Hippocampal formation (tissue), 2 donors: ENCODE data around the gene SCYL1.
"Not testable (repeated sequence)": the region's sequence is repeated elsewhere in the genome, so short reads cannot be mapped to it uniquely, and the experiment has no call there.

Experiments used
- DNase-seq, 2 donors: peaks; one replicate each; lab custom pipeline; 2025; lab: John Stamatoyannopoulos, UW

Gene SCYL1

DNA sequence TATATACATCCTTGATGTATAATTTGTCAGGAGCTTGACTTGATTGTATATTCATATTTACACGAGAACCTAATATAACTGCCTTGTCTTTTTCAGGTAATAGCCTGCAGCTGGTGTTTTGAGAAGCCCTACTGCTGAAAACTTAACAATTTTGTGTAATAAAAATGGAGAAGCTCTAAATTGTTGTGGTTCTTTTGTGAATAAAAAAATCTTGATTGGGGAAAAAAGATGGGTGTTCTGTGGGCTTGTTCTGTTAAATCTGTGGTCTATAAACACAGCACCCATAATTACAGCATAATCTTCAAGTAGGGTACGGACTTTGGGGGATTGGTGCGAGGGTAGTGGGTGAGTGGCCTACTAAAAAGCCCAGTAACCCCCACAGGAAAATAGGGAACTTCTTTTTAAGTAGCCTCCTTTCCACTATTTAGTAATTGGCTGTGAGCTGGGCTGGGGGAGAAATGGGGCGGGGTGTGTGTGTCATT is 18.6 kb upstream of the SCYL1 start:
- no peak for DNase-seq

DNA sequence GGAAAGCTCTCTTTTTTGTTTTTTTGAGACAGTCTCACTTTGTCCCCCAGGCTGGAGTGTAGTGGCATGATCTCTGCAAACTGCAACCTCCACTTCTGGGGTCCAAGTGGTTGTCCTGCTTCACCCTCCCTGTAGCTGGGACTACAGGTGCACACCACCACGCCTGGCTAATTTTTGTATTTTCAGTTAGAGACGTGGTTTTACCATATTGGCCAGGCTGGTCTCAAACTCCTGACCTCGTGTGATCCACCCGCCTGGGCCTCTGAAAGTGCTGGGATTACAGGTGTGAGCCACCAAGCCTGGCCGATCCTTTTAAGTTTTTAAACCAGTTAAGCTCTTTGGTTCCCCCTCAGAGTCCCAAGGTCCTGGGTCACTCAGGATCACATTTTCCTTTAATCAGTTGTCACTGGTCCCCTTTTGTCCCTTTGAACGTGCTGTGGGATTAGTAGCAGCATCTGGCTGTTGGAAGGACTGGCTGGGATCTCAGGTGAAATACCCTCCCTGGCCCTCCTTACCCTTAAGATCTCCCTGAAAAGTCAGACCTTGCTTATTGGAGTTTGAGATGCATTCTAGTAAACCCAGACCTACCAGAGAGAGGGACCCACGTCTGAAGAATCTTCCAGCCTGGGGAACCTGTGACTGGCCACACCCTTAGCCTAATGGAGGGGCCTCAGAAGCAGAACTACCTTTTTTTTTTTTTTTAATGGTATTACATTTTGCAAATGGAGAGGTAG is 17.9 kb upstream of the SCYL1 start:
- peak in 1 of 2 donors; percentile 76 for DNase-seq

DNA sequence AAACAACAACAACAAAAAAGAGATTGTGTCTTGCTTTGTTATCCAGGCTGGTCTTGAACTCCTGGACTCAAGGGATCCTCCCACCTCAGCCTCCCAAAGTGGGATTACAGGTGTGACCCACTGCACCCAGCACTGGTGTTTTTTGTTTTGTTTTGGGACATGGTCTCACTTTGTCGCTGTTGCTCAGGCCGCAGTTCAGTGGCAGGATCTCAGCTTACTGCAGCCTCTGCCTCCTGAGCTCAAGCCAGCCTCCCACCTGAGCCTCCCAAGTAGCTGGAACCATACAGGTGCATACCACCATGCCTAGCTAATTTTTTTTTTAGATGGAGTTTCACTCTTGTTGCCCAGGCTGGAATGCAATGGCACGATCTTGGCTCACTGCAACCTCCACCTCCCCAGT is 12.6 kb upstream of the SCYL1 start:
- not testable (repeated sequence) for DNase-seq

DNA sequence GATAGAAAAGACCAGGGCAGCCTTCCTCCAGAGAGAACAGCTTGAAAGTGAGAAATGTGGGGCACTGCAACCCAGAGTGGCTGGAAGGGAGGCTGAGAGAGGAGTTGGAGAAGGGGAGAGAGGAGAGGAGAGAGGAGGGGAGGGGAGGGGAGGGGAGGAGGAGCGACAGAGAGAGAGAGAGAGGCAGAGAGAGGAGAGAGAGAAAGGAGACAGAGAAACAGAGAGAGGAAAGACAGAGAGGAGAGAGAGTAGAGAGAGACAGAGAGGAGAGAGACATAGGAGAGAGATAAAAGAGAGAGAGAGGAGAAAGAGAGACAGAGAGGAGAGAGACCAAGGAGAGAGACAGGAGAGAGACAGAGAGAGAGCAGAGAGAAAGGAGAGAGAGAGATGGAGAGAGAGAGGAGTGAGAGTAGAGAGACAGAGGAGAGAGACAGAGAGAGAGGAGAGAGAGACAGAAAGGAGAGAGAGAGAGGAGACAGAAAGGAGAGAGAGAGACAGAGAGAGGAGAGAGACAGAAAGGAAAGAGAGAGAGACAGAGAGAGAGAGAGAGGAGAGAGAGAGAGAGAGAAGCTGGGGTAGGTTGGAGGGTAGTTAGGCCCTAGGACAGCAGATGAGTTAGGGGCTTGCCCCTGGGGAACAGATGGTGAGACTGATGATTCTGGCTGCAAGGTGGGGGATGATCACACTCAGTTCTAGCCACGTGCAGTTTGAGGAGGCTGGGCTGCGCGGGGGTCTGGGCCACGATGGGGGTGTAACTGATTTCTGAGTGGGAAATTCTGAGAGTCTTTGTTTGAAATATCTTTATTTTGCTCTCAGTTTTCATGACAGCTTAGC is 8.5 kb upstream of the SCYL1 start:
- DNase-seq: no peak

DNA sequence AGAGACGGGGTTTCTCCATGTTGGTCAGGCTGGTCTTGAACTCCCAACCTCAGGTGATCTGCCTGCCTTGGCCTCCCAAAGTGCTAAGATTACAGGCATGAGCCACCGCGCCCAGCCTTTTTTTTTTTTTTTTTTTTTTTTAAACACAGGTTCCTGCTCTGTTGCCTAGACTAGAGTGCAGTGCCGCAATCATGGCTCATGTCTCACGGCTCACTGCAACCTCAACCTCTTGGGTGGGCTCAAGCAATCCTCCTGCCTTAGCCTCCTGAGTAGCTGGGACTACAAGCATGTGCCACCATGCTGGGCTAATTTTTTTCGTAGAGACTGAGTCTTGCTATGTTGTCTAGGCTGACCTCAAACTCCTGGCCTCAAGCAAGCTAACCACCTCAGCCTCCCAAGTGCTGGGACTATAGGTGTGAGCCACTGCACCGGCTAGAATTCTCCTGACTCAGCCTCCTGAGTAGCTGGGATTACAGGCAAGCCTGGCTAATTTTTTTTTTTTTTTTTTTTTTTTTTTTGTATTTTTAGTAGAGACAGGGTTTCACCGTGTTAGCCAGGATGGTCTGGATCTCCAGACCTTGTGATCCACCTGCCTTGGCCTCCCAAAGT is 5.8 kb upstream of the SCYL1 start:
- not testable (repeated sequence) for DNase-seq

DNA sequence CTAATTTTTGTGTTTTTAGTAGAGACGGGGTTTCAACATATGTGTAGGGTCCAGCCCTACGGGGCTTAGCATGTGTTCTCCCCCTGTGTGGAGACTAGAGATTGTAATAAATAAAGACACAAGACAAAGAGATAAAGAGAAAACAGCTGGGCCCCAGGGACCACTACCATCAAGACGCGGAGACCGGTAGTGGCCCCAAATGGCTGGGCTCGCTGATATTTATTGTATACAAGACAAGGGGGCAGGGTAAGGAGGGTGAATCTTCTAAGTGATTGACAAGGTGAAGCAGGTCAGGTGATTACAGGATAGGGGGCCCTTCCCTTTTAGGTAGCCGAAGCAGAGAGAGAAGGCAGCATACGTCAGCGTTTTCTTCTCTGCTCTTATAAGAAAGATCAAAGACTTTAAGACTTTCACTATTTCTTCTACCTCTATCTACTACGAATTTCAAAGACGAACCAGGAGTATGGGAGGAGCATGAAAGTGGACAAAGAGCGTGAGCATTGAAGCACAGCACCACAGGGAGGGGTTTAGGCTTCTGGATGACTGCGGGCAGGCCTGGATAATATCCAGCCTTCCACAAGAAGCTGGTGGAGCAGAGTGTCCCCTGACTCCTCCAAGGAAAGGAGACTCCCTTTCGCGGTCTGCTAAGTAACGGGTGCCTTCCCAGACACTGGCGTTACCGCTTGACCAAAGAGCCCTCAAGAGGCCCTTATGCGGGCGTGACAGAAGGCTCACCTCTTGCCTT is 2.9 kb upstream of the SCYL1 start:
- not testable (repeated sequence) for DNase-seq

DNA sequence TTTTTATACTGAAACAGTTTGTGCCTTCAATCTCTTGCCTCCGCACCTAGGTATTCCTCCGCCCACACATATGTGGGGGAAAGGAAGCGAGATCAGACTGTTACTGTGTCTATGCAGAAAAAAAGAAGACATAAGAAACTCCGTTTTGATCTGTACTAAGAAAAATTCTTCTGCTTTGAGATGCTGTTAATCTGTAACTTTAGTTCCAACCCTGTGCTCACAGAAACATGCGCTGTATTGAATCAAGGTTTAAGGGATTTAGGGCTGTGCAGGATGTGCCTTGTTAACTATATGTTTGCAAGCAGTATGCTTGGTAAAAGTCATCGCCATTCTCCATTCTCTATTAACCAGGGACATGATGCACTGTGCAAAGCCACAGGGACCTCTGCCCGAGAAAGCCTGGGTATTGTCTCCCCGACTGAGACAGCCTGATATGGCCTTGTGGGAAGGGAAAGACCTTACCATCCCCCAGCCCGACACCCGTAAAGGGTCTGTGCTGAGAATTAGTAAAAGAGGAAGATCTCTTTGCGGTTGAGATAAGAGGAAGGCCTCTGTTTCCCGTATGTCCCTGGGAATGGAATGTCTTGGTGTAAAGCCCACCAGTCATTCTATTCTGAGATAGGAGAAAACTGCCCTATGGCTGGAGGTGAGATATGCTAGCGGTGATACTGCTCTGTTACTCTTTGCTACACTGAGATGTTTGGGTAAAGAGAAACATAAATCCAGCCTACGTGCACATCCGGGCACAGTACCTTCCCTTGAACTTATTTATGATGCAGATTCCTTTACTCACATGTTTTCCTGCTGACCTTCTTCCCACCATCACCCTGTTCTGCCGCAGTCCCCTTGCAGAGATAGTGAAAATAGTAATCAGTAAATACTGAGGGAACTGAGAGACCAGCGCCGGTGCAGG is 1.9 kb upstream of the SCYL1 start:
- not testable (repeated sequence) for DNase-seq

DNA sequence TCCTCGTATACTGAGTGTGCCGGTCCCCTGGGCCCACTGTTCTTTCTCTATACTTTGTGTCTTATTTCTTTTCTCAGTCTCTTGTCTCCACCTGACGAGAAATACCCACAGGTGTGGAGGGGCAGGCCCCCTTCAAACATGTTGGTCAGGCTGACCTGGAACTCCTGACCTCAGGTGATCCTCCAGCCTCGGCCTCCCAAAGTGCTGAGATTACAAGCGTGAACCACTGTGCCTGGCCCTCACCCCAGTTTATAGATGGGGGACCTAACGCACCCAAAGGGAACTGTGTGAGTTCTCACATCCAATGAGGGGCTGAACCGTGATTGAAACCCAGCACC is 1.3 kb upstream of the SCYL1 start:
- DNase-seq: not testable (repeated sequence)

DNA sequence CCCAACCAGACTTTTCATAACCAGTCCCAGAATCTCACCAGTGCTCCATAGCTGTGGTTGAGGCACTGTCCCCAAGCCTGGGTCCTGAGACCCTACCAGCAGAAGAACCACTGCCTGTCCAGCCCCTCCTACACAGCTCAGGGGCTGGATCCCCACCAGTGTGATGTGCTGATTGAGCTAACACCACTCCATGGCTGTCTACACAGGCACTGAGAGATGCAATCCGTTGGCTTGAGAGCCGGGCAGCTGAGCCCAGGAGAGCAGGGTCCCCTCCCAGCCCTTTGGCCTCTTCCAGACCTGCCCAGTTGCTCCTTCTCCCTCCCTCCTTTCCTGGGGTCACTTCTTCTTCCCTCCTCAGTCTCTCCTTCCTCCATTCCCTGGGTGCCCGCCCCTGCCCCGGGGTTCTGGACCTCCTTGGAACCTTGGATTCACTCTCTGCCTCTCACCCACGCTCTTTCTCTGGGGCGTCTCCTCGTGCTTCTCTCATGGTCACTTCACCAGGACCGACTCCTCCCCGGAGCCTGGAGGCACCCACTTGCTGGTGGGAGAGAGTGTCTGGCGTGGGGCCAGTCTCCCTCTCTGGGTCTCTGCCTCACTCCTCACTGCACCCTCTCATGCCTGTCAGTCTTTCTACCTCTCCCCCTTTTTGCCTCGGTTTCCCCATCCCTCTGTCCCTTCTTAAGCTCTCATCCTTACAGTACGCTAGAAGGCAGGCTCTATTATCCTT is 706 bp upstream of the SCYL1 start:
- DNase-seq: no peak

DNA sequence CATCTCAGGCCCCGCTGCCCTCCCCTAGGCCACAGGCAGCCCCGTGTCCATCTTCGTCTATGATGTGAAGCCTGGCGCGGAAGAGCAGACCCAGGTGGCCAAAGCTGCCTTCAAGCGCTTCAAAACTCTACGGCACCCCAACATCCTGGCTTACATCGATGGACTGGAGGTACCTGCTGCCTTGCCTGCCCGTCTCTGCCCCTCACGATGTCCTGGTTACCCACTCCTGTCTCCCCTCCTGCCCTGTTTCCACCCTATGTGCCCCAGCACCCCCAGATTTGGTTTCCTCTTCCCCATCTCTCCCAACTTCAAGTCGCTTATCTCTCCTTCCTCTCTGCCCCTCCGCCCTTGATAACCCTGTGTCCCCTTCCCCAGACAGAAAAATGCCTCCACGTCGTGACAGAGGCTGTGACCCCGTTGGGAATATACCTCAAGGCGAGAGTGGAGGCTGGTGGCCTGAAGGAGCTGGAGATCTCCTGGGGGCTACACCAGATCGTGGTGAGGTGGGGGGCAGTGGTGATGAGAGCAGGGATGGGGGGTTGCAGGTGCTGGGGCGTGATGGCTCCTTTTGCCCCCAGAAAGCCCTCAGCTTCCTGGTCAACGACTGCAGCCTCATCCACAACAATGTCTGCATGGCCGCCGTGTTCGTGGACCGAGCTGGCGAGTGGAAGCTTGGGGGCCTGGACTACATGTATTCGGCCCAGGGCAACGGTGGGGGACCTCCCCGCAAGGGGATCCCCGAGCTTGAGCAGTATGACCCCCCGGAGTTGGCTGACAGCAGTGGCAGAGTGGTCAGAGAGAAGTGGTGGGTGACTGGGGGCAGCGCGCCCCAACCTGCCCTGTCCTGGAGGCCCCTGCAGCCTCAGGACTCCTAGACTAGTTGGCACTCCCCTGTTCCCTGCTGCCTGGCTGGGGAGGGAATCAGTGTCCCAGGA is 930 bp downstream of the SCYL1 start:
- no peak for DNase-seq

DNA sequence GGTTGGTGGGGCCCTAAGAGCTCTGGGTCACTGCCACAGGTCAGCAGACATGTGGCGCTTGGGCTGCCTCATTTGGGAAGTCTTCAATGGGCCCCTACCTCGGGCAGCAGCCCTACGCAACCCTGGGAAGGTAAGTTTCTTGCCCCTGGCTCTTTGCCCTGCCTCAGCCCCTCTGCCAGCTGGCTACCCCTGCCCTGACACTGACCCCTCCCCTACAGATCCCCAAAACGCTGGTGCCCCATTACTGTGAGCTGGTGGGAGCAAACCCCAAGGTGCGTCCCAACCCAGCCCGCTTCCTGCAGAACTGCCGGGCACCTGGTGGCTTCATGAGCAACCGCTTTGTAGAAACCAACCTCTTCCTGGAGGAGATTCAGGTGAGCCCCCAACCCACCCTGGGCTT is 1.9 kb downstream of the SCYL1 start:
- DNase-seq: no peak

DNA sequence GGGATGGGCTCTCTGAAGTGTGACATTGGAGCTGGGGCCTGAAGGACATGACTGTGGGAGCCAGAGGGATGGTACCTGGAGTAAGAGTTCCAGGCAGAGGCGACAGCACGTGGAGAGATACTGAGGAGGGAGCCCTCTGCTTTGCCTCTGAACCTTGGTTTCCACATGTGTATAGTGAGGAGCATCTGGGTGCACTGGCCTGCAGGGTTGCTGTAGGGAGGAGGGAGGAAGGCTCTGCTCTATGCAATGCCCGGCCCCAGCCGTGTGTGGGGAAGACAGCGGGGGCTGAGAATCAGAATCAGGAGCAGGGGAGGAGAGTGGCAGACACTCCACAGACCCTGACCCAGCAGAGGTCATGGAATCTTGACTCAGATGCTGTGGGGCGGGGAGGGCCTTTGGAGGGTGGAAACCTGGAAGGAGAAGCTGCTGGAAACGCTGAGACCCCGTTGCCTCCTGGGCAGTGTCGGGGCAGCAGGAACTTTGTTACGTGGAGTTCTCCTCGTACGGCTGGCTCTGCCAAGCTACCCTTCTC is 4.0 kb downstream of the SCYL1 start:
- DNase-seq: no peak

DNA sequence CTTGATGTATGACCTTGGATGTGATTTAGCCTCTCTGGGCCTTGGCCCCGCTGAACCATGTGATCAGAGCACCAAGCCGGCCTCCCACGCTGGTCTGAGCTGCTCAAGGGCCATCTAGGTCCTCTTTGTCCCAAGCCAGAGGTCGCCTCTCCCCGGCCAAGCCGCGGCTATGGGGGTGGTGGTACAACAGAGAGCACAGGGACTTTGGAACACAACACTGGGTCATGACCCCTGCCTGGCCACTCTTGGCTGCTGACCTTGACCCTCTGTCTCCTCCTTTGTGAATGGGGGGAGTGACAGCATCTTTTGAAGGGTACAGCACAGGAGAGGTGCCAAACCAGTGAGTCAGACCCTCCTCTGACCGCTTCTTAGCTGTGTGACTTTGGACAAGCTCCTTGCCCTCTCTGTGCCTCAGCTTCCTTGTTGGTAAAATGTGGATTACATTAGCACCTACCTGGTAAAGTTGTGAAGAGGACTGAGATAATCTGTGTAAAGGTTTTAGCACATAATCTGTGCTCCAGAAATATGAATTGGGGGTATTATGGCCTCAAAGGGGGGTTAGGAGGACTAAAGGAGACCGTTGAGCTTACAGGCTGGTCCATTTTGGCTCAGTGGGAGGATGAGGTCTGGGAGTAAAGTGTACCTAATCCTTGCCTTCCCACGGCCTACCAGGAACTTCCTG is 4.7 kb downstream of the SCYL1 start:
- DNase-seq: no peak

DNA sequence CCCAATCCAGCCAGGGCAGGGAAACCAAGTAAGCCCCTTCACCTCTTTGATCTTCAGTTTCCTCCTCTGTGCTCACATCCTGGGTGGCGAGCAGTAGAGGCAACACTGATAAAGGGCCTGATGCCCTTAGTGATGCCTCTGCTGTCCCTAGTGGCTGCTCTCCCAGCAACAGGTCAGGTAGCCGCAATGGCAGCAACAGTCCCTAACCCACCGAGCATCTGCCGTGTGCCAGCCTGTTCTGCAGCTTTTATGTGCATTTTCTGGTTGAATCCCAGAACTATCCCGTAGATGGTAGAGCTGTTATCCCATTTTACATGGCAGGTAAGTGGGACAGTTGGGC is 5.2 kb downstream of the SCYL1 start:
- DNase-seq: no peak

DNA sequence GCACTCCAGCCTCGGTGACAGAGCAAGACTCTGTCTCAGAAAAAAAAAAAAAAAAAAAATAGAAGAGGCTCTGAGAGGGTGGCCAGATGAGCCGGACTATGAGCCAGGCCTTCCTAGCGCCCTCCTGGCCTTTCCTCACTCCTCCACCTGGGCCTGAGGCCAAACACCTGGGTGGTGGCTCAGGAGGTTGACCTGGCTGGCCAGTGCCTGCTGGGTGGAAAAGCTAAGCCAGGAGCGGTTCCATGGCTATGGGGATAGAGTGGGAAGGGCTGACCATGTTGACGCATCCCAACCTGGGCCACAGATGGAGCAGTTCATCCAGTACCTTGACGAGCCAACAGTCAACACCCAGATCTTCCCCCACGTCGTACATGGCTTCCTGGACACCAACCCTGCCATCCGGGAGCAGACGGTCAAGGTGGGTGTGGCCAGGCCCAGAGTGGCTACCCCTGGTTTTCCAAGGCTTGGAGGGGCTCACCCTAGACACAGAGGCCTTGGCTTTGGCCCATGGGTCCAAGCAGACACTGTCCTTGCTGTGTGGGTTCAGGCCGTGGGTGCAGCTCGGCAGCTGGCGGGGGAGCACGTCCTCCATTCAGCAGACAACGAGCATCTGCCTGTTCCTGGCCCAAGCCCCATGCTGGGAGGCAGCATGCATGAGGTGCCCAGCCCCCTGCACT is 7.6 kb downstream of the SCYL1 start:
- no peak for DNase-seq

DNA sequence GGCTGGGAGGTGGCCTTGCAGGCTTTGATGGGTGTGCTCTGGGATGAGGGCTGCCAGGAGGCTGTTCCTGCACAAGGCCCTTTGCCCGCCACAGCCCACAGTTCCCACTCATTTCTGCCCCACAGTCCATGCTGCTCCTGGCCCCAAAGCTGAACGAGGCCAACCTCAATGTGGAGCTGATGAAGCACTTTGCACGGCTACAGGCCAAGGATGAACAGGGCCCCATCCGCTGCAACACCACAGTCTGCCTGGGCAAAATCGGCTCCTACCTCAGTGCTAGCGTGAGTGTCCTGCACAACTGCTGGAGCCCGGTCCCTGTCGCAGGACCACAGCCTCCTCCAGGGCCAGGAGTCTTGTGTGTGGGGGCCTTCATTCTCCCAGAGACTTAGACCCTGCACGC is 10.2 kb downstream of the SCYL1 start:
- no peak for DNase-seq

DNA sequence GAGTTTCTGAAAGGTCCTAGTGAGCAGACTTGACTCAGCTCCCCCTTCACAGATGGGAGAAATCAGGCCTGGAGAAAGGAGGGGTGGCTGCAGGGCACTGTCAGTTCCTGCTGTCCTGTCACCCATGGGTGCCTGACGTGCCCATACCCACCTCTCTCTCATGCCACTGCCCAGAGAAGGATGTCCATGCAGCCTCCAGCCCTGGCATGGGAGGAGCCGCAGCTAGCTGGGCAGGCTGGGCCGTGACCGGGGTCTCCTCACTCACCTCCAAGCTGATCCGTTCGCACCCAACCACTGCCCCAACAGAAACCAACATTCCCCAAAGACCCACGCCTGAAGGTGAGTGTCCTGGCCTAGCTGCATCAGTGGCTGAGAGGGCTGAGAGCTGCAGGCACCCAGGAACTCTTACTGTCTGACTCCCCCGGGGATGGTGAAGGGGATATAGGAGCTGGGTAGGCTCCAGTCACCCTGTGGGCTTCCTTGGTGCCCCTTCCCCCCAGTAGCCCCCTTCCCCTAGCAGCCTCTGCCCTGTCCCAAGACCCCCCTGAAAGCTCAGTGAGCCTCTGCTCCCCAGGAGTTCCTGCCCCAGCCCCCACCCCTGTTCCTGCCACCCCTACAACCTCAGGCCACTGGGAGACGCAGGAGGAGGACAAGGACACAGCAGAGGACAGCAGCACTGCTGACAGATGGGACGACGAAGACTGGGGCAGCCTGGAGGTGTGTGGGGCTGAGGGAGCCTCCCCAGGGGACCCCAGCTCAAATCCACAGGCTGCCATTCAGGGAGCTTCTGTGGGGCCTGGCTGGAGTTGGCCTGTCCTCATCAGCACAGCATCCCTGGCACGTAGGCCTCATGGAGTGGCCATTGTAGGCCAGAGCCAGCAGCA is 11.8 kb downstream of the SCYL1 start:
- no peak for DNase-seq
